Raji (cell line): Measurements from ENCODE around the gene LGI4.

Experiments
- POLR2A ChIP-seq: IDR thresholded peaks from 2 replicates; pipeline ENCODE4 v1.6.1; 2011; ENCODE audit warnings: low read depth, low read length, control low read depth; ENCODE audit not compliant: insufficient read depth

Gene LGI4

GRCh38 chr19:35077411-35078223 lies 57.2 kb downstream of the LGI4 start:
- TF ChIP-seq POLR2A, result no peak

- TF ChIP-seq POLR2A, result no peak
Measured at GRCh38 chr19:35076657-35077056, 58.2 kb downstream of the LGI4 start.

DNA sequence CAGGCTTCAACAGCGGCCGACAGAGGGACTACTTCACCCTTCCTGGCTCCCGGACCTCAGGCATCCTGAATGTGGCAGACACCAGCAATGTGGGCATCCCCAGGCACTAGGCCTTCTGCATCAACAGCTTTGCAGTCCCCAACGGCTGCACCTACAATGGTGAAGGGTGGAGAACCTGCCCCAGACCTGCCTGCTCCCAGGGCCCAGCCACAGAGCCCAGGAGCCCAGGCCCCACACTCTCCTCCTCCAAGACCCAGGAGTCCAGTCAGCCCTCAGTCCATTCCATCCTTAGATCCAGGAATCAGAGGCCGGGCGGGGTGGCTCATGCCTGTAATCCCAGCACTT lies 58.9 kb downstream of the LGI4 start:
- no peak for TF ChIP-seq POLR2A

DNA sequence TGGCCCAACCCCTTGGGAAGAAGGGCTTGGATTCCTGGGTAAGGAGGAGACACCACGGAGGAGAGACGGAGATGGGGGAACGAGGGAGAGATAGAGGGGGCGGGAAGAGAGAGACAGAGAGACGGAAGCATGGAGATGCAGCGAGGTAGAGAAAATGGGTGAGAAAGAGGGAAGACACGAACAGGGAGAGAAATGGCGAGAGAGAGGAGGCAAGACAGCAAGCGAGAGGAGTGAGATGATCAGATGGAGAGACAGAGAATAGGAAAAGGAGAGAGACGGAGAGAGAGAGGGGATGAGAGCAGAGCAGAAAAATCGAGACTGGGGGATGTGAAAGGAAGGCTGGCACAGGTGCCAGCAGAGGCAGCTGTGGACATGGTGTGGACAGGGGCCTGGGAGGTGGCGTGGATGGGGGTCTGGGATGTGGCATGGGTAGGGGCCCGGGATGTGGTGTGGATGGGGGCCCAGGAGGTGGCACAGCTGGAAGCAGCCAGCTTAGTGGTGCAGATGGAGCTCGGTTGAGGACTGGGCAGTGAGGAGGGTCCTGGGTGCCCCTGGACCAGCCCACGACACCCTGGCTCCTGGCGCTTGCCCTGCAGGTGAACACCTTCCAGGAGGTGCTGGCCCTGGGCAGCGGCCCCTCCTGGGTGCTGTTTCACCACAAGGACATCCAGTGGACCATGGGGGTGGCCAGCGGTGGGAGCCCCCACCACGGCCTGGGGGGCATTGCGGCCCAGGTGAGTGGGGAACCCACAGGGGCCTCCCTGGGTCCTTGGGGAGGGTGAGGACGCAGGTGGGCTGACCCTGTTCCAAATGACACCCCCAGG lies 59.4 kb downstream of the LGI4 start:
- TF ChIP-seq POLR2A, result no peak
